HG03025 (cell line): Measurements from ENCODE around the gene TPRA1.

Source experiments
- ATAC-seq: cut with Tn5 transposase; IDR thresholded peaks from one replicate; pipeline ENCODE4 v1.9.1; 2021; ENCODE audit warnings: mild to moderate bottlenecking, moderate library complexity; ENCODE audit not compliant: unreplicated experiment, low FRiP score

Gene TPRA1

GRCh38 chr3:127590593-127591465, at the start of gene TPRA1:
TPRA1 (minus strand) TSS chr3:127590733; CDS start chr3:127580146, 10,587 bp downstream.
- ATAC-seq, result peak; percentile 71

- ATAC-seq, result no peak
Observed at GRCh38 chr3:127640042-127640355, 49.5 kb upstream of the TPRA1 start.

GRCh38 chr3:127639173-127640041, 48.9 kb upstream of the TPRA1 start:
- no peak for ATAC-seq

GRCh38 chr3:127637971-127638370, 47.4 kb upstream of the TPRA1 start:
- ATAC-seq, result no peak

- no peak for ATAC-seq
Observed at GRCh38 chr3:127637546-127637945, 47.0 kb upstream of the TPRA1 start.

GRCh38 chr3:127634653-127635052, 44.1 kb upstream of the TPRA1 start:
- no peak for ATAC-seq

GRCh38 chr3:127632035-127632820, 41.7 kb upstream of the TPRA1 start:
- ATAC-seq, result no peak

GRCh38 chr3:127630811-127631714, 40.5 kb upstream of the TPRA1 start:
- no peak for ATAC-seq

GRCh38 chr3:127629467-127630403, 39.2 kb upstream of the TPRA1 start:
- ATAC-seq, result no peak

GRCh38 chr3:127628788-127629466, 38.4 kb upstream of the TPRA1 start, which contains the start of gene PODXL2:
PODXL2 (plus strand) TSS chr3:127629185; CDS start chr3:127629220, 35 bp downstream.
- no peak for ATAC-seq

- no peak for ATAC-seq
Observed at GRCh38 chr3:127628426-127628787, 37.9 kb upstream of the TPRA1 start.

- ATAC-seq, result no peak
Observed at GRCh38 chr3:127625821-127626220, 35.3 kb upstream of the TPRA1 start.

- ATAC-seq, result no peak
Observed at GRCh38 chr3:127624063-127624462, 33.5 kb upstream of the TPRA1 start.

GRCh38 chr3:127622772-127623576, 32.4 kb upstream of the TPRA1 start:
- ATAC-seq, result no peak

- ATAC-seq, result no peak
Observed at GRCh38 chr3:127622031-127622430, 31.5 kb upstream of the TPRA1 start.

- no peak for ATAC-seq
Observed at GRCh38 chr3:127620637-127621375, 30.3 kb upstream of the TPRA1 start.

GRCh38 chr3:127618891-127619290, 28.4 kb upstream of the TPRA1 start:
- ATAC-seq, result no peak
